Kidney epithelial cell (primary cell): Measurements from ENCODE around the gene COLGALT1. TPM values are rescaled to one million over a fixed set of nuclear protein-coding genes. Genes with fewer than 3 reads are reported as not detected.

Experiments used
- DNase-seq: peaks from one replicate; pipeline ENCODE4 v3.0.0-alpha.2; 2010; ENCODE audit warnings: low read depth
- H3K27me3 ChIP-seq: 2 replicates; pipeline ENCODE4 v1.6.0; 2011; ENCODE audit warnings: low read length; ENCODE audit not compliant: control insufficient read depth, insufficient read depth
- H3K36me3 ChIP-seq: 2 replicates; pipeline ENCODE4 v1.5.1; 2011; ENCODE audit warnings: low read length; ENCODE audit not compliant: control insufficient read depth, insufficient read depth
- H3K4me3 ChIP-seq: 2 replicates; pipeline ENCODE4 v1.5.1; 2011; ENCODE audit warnings: low read depth, mild to moderate bottlenecking, control low read depth, low read length
- CTCF ChIP-seq: IDR thresholded peaks from 2 replicates; pipeline ENCODE4 v1.5.1; 2011; ENCODE audit warnings: mild to moderate bottlenecking, moderate library complexity, low read length, control low read depth, inconsistent platforms; ENCODE audit not compliant: insufficient read depth, poor library complexity, severe bottlenecking
- total RNA-seq: library from RNA; depleted of rRNA; stranded (reverse); fragments of >200 nt; gene quantifications from 2 replicates; pipeline ENCODE4 v1.2.3, GENCODE V29; 2015

COLGALT1 gene
- total RNA-seq, 1 donor from 2014 or later, result 68.4 TPM

GRCh38 chr19:17625980-17626379 lies 70.5 kb downstream of the COLGALT1 start:
- DNase-seq, result no peak

GRCh38 chr19:17626456-17627015 lies 71.1 kb downstream of the COLGALT1 start:
- TF ChIP-seq CTCF, result no peak
- no peaks in the 10 kb centered on the region for H3K27me3 ChIP-seq
- DNase-seq, result no peak
- H3K4me3 ChIP-seq, result no peak overlapping the region
- H3K36me3 ChIP-seq, result no peaks in the 10 kb centered on the region

More at GRCh38 chr19:17625980-17626379, 70.5 kb downstream of the COLGALT1 start:
- Histone ChIP-seq H3K4me3 (no peak overlapping the region), H3K36me3 (no peaks in the 10 kb centered on the region), H3K27me3 (no peaks in the 10 kb centered on the region)
- TF ChIP-seq CTCF, result no peak

- no peak for DNase-seq
- no peaks in the 10 kb centered on the region for H3K36me3 ChIP-seq
- H3K4me3 ChIP-seq, result no peak overlapping the region
- no peak for TF ChIP-seq CTCF
- H3K27me3 ChIP-seq, result no peaks in the 10 kb centered on the region
Measured at GRCh38 chr19:17627161-17627560, 71.7 kb downstream of the COLGALT1 start.

- no peak for TF ChIP-seq CTCF
- Histone ChIP-seq H3K27me3 (no peaks in the 10 kb centered on the region), H3K36me3 (no peaks in the 10 kb centered on the region), H3K4me3 (no peak overlapping the region)
- no peak for DNase-seq
Measured at GRCh38 chr19:17627921-17628320, 72.5 kb downstream of the COLGALT1 start.

GRCh38 chr19:17629760-17630159 lies 74.3 kb downstream of the COLGALT1 start:
- H3K36me3 ChIP-seq, result no peaks in the 10 kb centered on the region
- H3K27me3 ChIP-seq, result no peaks in the 10 kb centered on the region
- no peak for DNase-seq
- no peak for TF ChIP-seq CTCF
- no peak overlapping the region for H3K4me3 ChIP-seq

- DNase-seq, result no peak
- no peak overlapping the region for H3K4me3 ChIP-seq
- no peak for TF ChIP-seq CTCF
- no peaks in the 10 kb centered on the region for H3K36me3 ChIP-seq
- no peaks in the 10 kb centered on the region for H3K27me3 ChIP-seq
Measured at GRCh38 chr19:17632577-17632976, 77.1 kb downstream of the COLGALT1 start.
